ENCODE measurements around the gene KCNT2.

The KCNT2 gene

GRCh38 chr1:196357913-196358312, 250.3 kb downstream of the KCNT2 start:
- TF ChIP-seq CTCF (IDR thresholded peaks at IDR 0.05; ENCODE audit: low read depth, low read length, poor library complexity, severe bottlenecking) (no peak), EZH2phosphoT487 (IDR thresholded peaks at IDR 0.05; ENCODE audit: borderline replicate concordance, low read length) (no peak)

GRCh38 chr1:196355206-196355786, 252.9 kb downstream of the KCNT2 start:
- Histone ChIP-seq H3K27me3 (ENCODE audit: control insufficient read depth, low read length) (no peaks in the 10 kb centered on the region), H3K9me3 (ENCODE audit: control insufficient read depth, insufficient read depth, low read length) (no peaks in the 10 kb centered on the region), H3K4me2 (ENCODE audit: low read length) (no peak overlapping the region), H3K79me2 (ENCODE audit: control insufficient read depth, low read length) (no peaks in the 10 kb centered on the region), H3K36me3 (ENCODE audit: control insufficient read depth, low read length) (no peaks in the 10 kb centered on the region), H3K4me3 (ENCODE audit: low read length) (no peak overlapping the region), H3K4me1 (ENCODE audit: control insufficient read depth, low read length) (no peaks in the 10 kb centered on the region), H3K27ac (ENCODE audit: low read depth, low read length) (no peak overlapping the region), H3F3A (ENCODE audit: control insufficient read depth, insufficient read depth) (no peaks in the 10 kb centered on the region), H4K20me1 (ENCODE audit: control insufficient read depth, insufficient read depth, low read depth, low read length) (no peaks in the 10 kb centered on the region), H3K9me2 (replicated peaks; ENCODE audit: control insufficient read depth, low read length) (no peaks in the 10 kb centered on the region)
- no peak for TF ChIP-seq EZH2phosphoT487 (IDR thresholded peaks at IDR 0.05; ENCODE audit: borderline replicate concordance, low read length)
- no peak for TF ChIP-seq CTCF (IDR thresholded peaks at IDR 0.05; ENCODE audit: low read depth, low read length, poor library complexity, severe bottlenecking)

More at GRCh38 chr1:196357913-196358312, 250.3 kb downstream of the KCNT2 start:
- H3K27ac ChIP-seq (ENCODE audit: low read depth, low read length) = no peak overlapping the region
- H3K9me2 ChIP-seq (replicated peaks; ENCODE audit: control insufficient read depth, low read length) = no peaks in the 10 kb centered on the region
- no peaks in the 10 kb centered on the region for H3F3A ChIP-seq (ENCODE audit: control insufficient read depth, insufficient read depth)
- H3K27me3 ChIP-seq (ENCODE audit: control insufficient read depth, low read length) = no peaks in the 10 kb centered on the region
- H3K4me1 ChIP-seq (ENCODE audit: control insufficient read depth, low read length) = no peaks in the 10 kb centered on the region
- no peaks in the 10 kb centered on the region for H3K36me3 ChIP-seq (ENCODE audit: control insufficient read depth, low read length)
- no peak overlapping the region for H3K4me3 ChIP-seq (ENCODE audit: low read length)
- H4K20me1 ChIP-seq (ENCODE audit: control insufficient read depth, insufficient read depth, low read depth, low read length) = no peaks in the 10 kb centered on the region
- no peaks in the 10 kb centered on the region for H3K79me2 ChIP-seq (ENCODE audit: control insufficient read depth, low read length)
- no peaks in the 10 kb centered on the region for H3K9me3 ChIP-seq (ENCODE audit: control insufficient read depth, insufficient read depth, low read length)
- H3K4me2 ChIP-seq (ENCODE audit: low read length) = no peak overlapping the region

- Histone ChIP-seq H3K36me3 (ENCODE audit: control insufficient read depth, low read length) (no peaks in the 10 kb centered on the region), H3K9me2 (replicated peaks; ENCODE audit: control insufficient read depth, low read length) (no peaks in the 10 kb centered on the region), H3K4me3 (ENCODE audit: low read length) (no peak overlapping the region), H3K27me3 (ENCODE audit: control insufficient read depth, low read length) (no peaks in the 10 kb centered on the region), H3K27ac (ENCODE audit: low read depth, low read length) (no peak overlapping the region), H3K4me2 (ENCODE audit: low read length) (no peak overlapping the region), H3K4me1 (ENCODE audit: control insufficient read depth, low read length) (no peaks in the 10 kb centered on the region), H3F3A (ENCODE audit: control insufficient read depth, insufficient read depth) (no peaks in the 10 kb centered on the region), H3K9me3 (ENCODE audit: control insufficient read depth, insufficient read depth, low read length) (no peaks in the 10 kb centered on the region), H3K79me2 (ENCODE audit: control insufficient read depth, low read length) (no peaks in the 10 kb centered on the region), H4K20me1 (ENCODE audit: control insufficient read depth, insufficient read depth, low read depth, low read length) (no peaks in the 10 kb centered on the region)
- TF ChIP-seq EZH2phosphoT487 (IDR thresholded peaks at IDR 0.05; ENCODE audit: borderline replicate concordance, low read length) (no peak), CTCF (IDR thresholded peaks at IDR 0.05; ENCODE audit: low read depth, low read length, poor library complexity, severe bottlenecking) (no peak)
Observed at GRCh38 chr1:196344453-196344852, 263.8 kb downstream of the KCNT2 start.

Measured in DOHH2 (cell line).